GM23248 (cell line): Measurements from ENCODE around the gene MSH6. TPM values are rescaled to one million over a fixed set of nuclear protein-coding genes. Genes with fewer than 3 reads are reported as not detected.

ENCODE experiments used
- DNase-seq: peaks from one replicate; pipeline ENCODE4 v3.0.0-alpha.2; 2015
- H2AFZ ChIP-seq: fragments of 200-600 bp; sonication (generic); 2 replicates; pipeline ENCODE4 v1.6.1; 2016; ENCODE audit warnings: antibody characterized with exemption
- H3F3A ChIP-seq: fragments of 200-600 bp; sonication (generic); 2 replicates; pipeline ENCODE4 v1.6.1; 2016; ENCODE audit warnings: mild to moderate bottlenecking, antibody characterized with exemption, mixed run types; ENCODE audit not compliant: insufficient read depth
- H3K27ac ChIP-seq: fragments of 200-600 bp; sonication (generic); 2 replicates; pipeline ENCODE4 v1.5.1; 2016; ENCODE audit warnings: mild to moderate bottlenecking
- H3K27me3 ChIP-seq: fragments of 200-600 bp; sonication (generic); replicated peaks from 2 replicates; pipeline ENCODE4 v1.6.1; 2016; ENCODE audit warnings: mild to moderate bottlenecking; ENCODE audit not compliant: insufficient read depth
- H3K36me3 ChIP-seq: fragments of 200-600 bp; sonication (generic); 2 replicates; pipeline ENCODE4 v1.6.1; 2016; ENCODE audit warnings: low read depth, mild to moderate bottlenecking
- H3K4me1 ChIP-seq: fragments of 200-600 bp; sonication (generic); 2 replicates; pipeline ENCODE4 v1.6.1; 2016; ENCODE audit warnings: mild to moderate bottlenecking; ENCODE audit not compliant: insufficient read depth
- H3K4me2 ChIP-seq: fragments of 200-600 bp; sonication (generic); one replicate; pipeline ENCODE4 v1.6.1; 2016; ENCODE audit warnings: mild to moderate bottlenecking; ENCODE audit not compliant: unreplicated experiment
- H3K4me3 ChIP-seq: fragments of 200-600 bp; sonication (generic); 2 replicates; pipeline ENCODE4 v1.5.1; 2016; ENCODE audit warnings: mild to moderate bottlenecking
- H3K79me2 ChIP-seq: fragments of 200-600 bp; sonication (generic); 2 replicates; pipeline ENCODE4 v1.6.1; 2016; ENCODE audit warnings: mild to moderate bottlenecking; ENCODE audit not compliant: insufficient read depth
- H3K9ac ChIP-seq: fragments of 200-600 bp; sonication (generic); 2 replicates; pipeline ENCODE4 v1.6.1; 2016; ENCODE audit warnings: mild to moderate bottlenecking
- H3K9me2 ChIP-seq: fragments of 200-600 bp; sonication (generic); 2 replicates; pipeline ENCODE4 v1.6.1; 2016; ENCODE audit warnings: mixed run types, mild to moderate bottlenecking, moderate library complexity; ENCODE audit not compliant: insufficient read depth
- H3K9me3 ChIP-seq: fragments of 200-600 bp; sonication (generic); one replicate; pipeline ENCODE4 v1.6.1; 2017; ENCODE audit warnings: low read depth
- H4K20me1 ChIP-seq: fragments of 200-600 bp; sonication (generic); 2 replicates; pipeline ENCODE4 v1.6.0; 2016; ENCODE audit not compliant: insufficient read depth
- EZH2 ChIP-seq: fragments of 200-600 bp; sonication (generic); IDR thresholded peaks from 2 replicates; pipeline ENCODE4 v1.6.1; 2018; ENCODE audit warnings: antibody characterized with exemption, mild to moderate bottlenecking; ENCODE audit not compliant: insufficient read depth, poor library complexity, severe bottlenecking
- EZH2phosphoT487 ChIP-seq: fragments of 200-600 bp; sonication (generic); IDR thresholded peaks from 2 replicates; pipeline ENCODE4 v1.6.1; 2018; ENCODE audit warnings: antibody characterized with exemption, moderate library complexity, mild to moderate bottlenecking, low read depth; ENCODE audit not compliant: insufficient read depth
- WGBS, 2 experiments: methylation state at CpG; one replicate each; pipeline ENCODE4 v1.1.6; 2015 to 2017; ENCODE audit warnings: low lambda C conversion rate in 2 of 2, low coverage in 1 of 2; ENCODE audit errors: missing lambda C conversion rate in 2 of 2; 5-methylcytosine and 5-hydroxymethylcytosine counted together
- in situ Hi-C: fragments of 300-500 bp; cut with MboI; formaldehyde crosslinking; loops from 2 replicates; pipeline ENCODE4 v1.15.0; 2020
- polyA plus RNA-seq: library from polyadenylated mRNA; unstranded; fragments of >200 nt; fragmentation: Nextera tagmentation; extraction: Ambion mirVana; gene quantifications from 2 replicates; pipeline ENCODE4 v1.2.1, GENCODE V29; 2016
- total RNA-seq: library from RNA; depleted of rRNA; stranded (reverse); fragments of >200 nt; shearing (Covaris generic); gene quantifications from 2 replicates; pipeline ENCODE4 v1.2.3, GENCODE V29; 2014

Gene MSH6
- total and polyA plus RNA-seq, 2 experiments from 2014 or later, result 35.1 to 57.8 TPM

- WGBS, 2 experiments, result 96 to 99% methylated on average over 2 of the region's 2 CpGs
- no peak overlapping the region for H3K27ac ChIP-seq
- no peaks in the 10 kb centered on the region for H3K27me3 ChIP-seq
- TF ChIP-seq EZH2 (no peak), EZH2phosphoT487 (no peak)
- H3K79me2 ChIP-seq, result peaks cover 30% of the 10 kb centered on the region
- no peak overlapping the region for H3K4me3 ChIP-seq
- H3K9me3 ChIP-seq, result no peaks in the 10 kb centered on the region
- in situ Hi-C loops, result no loop called here
- H3K9ac ChIP-seq, result no peak overlapping the region
- DNase-seq, result no peak
- no peak overlapping the region for H2AFZ ChIP-seq
- peaks cover 9% of the 10 kb centered on the region; the same call in 1 of the 2 replicates for H3K4me1 ChIP-seq
- H3K36me3 ChIP-seq, result peaks cover 76% of the 10 kb centered on the region
- H3K9me2 ChIP-seq, result no peaks in the 10 kb centered on the region
- H3F3A ChIP-seq, result peaks cover 17% of the 10 kb centered on the region; the same call in 1 of the 2 replicates
- no peak overlapping the region for H3K4me2 ChIP-seq
- no peaks in the 10 kb centered on the region for H4K20me1 ChIP-seq
Measured at GRCh38 chr2:47818777-47819176, 35.8 kb downstream of the MSH6 start.

GRCh38 chr2:47819834-47820233, 36.9 kb downstream of the MSH6 start:
- H3K36me3 ChIP-seq, result peaks cover 79% of the 10 kb centered on the region
- DNase-seq, result peak; percentile 54
- H3K79me2 ChIP-seq, result peaks cover 32% of the 10 kb centered on the region
- H3K9me2 ChIP-seq, result no peaks in the 10 kb centered on the region
- H3K4me3 ChIP-seq, result no peak overlapping the region
- peaks cover 9% of the 10 kb centered on the region; the same call in 1 of the 2 replicates for H3K4me1 ChIP-seq
- in situ Hi-C loops, result no loop called here
- H4K20me1 ChIP-seq, result no peaks in the 10 kb centered on the region
- TF ChIP-seq EZH2phosphoT487, result no peak
- 45 to 56% methylated on average over 3 of the region's 3 CpGs for WGBS, 2 experiments
- H3F3A ChIP-seq, result peaks cover 21% of the 10 kb centered on the region
- no peaks in the 10 kb centered on the region for H3K27me3 ChIP-seq
- no peak overlapping the region for H3K4me2 ChIP-seq
- no peak overlapping the region for H3K27ac ChIP-seq
- H3K9me3 ChIP-seq, result no peaks in the 10 kb centered on the region
- no peak overlapping the region for H3K9ac ChIP-seq
- no peak overlapping the region for H2AFZ ChIP-seq

- Histone ChIP-seq H3K4me1 (peaks cover 9% of the 10 kb centered on the region; the same call in 1 of the 2 replicates), H3K27ac (no peak overlapping the region), H2AFZ (no peak overlapping the region), H3K4me2 (no peak overlapping the region), H3K27me3 (no peaks in the 10 kb centered on the region), H3K9me2 (no peaks in the 10 kb centered on the region), H4K20me1 (no peaks in the 10 kb centered on the region), H3F3A (peaks cover 19% of the 10 kb centered on the region; the same call in 1 of the 2 replicates), H3K9me3 (no peaks in the 10 kb centered on the region), H3K79me2 (peaks cover 46% of the 10 kb centered on the region), H3K36me3 (peaks cover 72% of the 10 kb centered on the region), H3K4me3 (no peak overlapping the region), H3K9ac (no peak overlapping the region)
- no peak for DNase-seq
- in situ Hi-C loops, result no loop called here
- TF ChIP-seq EZH2phosphoT487 (no peak), EZH2 (no peak)
Measured at GRCh38 chr2:47822518-47822917, 39.6 kb downstream of the MSH6 start.

- Histone ChIP-seq H3K4me2 (no peak overlapping the region), H3K27ac (no peak overlapping the region), H4K20me1 (no peaks in the 10 kb centered on the region), H3K4me1 (no peaks in the 10 kb centered on the region), H3K4me3 (no peak overlapping the region), H3K9me2 (no peaks in the 10 kb centered on the region), H3K36me3 (peaks cover 78% of the 10 kb centered on the region), H2AFZ (no peak overlapping the region), H3K9me3 (no peaks in the 10 kb centered on the region), H3F3A (no peaks in the 10 kb centered on the region), H3K27me3 (no peaks in the 10 kb centered on the region), H3K9ac (no peak overlapping the region), H3K79me2 (peaks cover 88% of the 10 kb centered on the region)
- in situ Hi-C loops, result no loop called here
- no peak for TF ChIP-seq EZH2phosphoT487
- no peak for TF ChIP-seq EZH2
- DNase-seq, result no peak
- WGBS, 2 experiments, result 90 to 99% methylated on average over 2 of the region's 2 CpGs
Measured at GRCh38 chr2:47833516-47833968, 50.6 kb downstream of the MSH6 start.

GRCh38 chr2:47838249-47838648, 55.3 kb downstream of the MSH6 start:
- Histone ChIP-seq H2AFZ (no peak overlapping the region), H3K4me3 (no peak overlapping the region), H3K9ac (no peak overlapping the region), H3K79me2 (peaks cover 91% of the 10 kb centered on the region), H3K36me3 (peaks cover 56% of the 10 kb centered on the region), H4K20me1 (no peaks in the 10 kb centered on the region), H3F3A (no peaks in the 10 kb centered on the region), H3K9me2 (no peaks in the 10 kb centered on the region), H3K9me3 (no peaks in the 10 kb centered on the region), H3K4me1 (no peaks in the 10 kb centered on the region), H3K4me2 (no peak overlapping the region), H3K27ac (no peak overlapping the region), H3K27me3 (no peaks in the 10 kb centered on the region)
- in situ Hi-C loops, result no loop called here
- DNase-seq, result no peak
- TF ChIP-seq EZH2phosphoT487 (no peak), EZH2 (no peak)
- 97% methylated on average over 1 of the region's 1 CpG for WGBS, 2 experiments
